HG03175 (cell line): ENCODE data around the gene TOM1.
A peak's percentile ranks its signal among the peaks of the same experiment; 100 is the strongest.

Experiments used
- ATAC-seq: cut with Tn5 transposase; IDR thresholded peaks from one replicate; pipeline ENCODE4 v1.9.1; 2021; ENCODE audit warnings: mild to moderate bottlenecking, moderate library complexity; ENCODE audit not compliant: unreplicated experiment

The TOM1 gene

GRCh38 chr22:35306350-35306967 lies 6.8 kb downstream of the TOM1 start:
- no peak for ATAC-seq

- no peak for ATAC-seq
Measured at GRCh38 chr22:35307372-35307771, 7.7 kb downstream of the TOM1 start.

- no peak for ATAC-seq
Measured at GRCh38 chr22:35307892-35308291, 8.2 kb downstream of the TOM1 start.

- ATAC-seq = peak; percentile 39
Measured at GRCh38 chr22:35308480-35309021, 8.9 kb downstream of the TOM1 start.

- no peak for ATAC-seq
Measured at GRCh38 chr22:35310556-35311550, 11.2 kb downstream of the TOM1 start.

- ATAC-seq = no peak
Measured at GRCh38 chr22:35311551-35311999, 11.9 kb downstream of the TOM1 start.

GRCh38 chr22:35312198-35313059 lies 12.7 kb downstream of the TOM1 start:
- no peak for ATAC-seq

GRCh38 chr22:35313311-35314121 lies 13.8 kb downstream of the TOM1 start:
- no peak for ATAC-seq

- ATAC-seq = no peak
Measured at GRCh38 chr22:35314161-35314942, 14.7 kb downstream of the TOM1 start.

GRCh38 chr22:35315141-35315854 lies 15.6 kb downstream of the TOM1 start:
- no peak for ATAC-seq

- no peak for ATAC-seq
Measured at GRCh38 chr22:35315855-35316745, 16.4 kb downstream of the TOM1 start.

- ATAC-seq = no peak
Measured at GRCh38 chr22:35316751-35317150, 17.1 kb downstream of the TOM1 start.

GRCh38 chr22:35317680-35318290 lies 18.1 kb downstream of the TOM1 start:
- no peak for ATAC-seq

GRCh38 chr22:35318346-35319215 lies 18.9 kb downstream of the TOM1 start:
- no peak for ATAC-seq

GRCh38 chr22:35319244-35319985 lies 19.7 kb downstream of the TOM1 start:
- no peak for ATAC-seq
